Activated CD4-positive, alpha-beta T cell treated with anti-CD3 and anti-CD28 coated beads, Interleukin-2, amount 50 U/mL, for 48 hours (primary cell): ENCODE results near the gene INSYN1.
"Not testable (repeated sequence)": the region's sequence is repeated elsewhere in the genome, so short reads cannot be mapped to it uniquely, and the experiment has no call there.

Experiments
- DNase-seq, 2 experiments: peaks; one replicate each; pipeline ENCODE4 v3.0.0-alpha.2; 2020

The INSYN1 gene

GRCh38 chr15:73748730-73749129 lies 4.4 kb downstream of the INSYN1 start:
- DNase-seq, result no peak

GRCh38 chr15:73747847-73748590 lies 5.1 kb downstream of the INSYN1 start:
- DNase-seq, result no peak

GRCh38 chr15:73746883-73747282 lies 6.3 kb downstream of the INSYN1 start:
- DNase-seq, result no peak

GRCh38 chr15:73746261-73746660 lies 6.9 kb downstream of the INSYN1 start:
- no peak for DNase-seq

GRCh38 chr15:73745073-73745472 lies 8.1 kb downstream of the INSYN1 start:
- no peak for DNase-seq

- DNase-seq, result no peak
Observed at GRCh38 chr15:73744293-73744692, 8.9 kb downstream of the INSYN1 start.

- DNase-seq, result no peak
Observed at GRCh38 chr15:73741321-73741836, 11.8 kb downstream of the INSYN1 start.

GRCh38 chr15:73740152-73741048 lies 12.8 kb downstream of the INSYN1 start:
- no peak for DNase-seq

- DNase-seq, result no peak
Observed at GRCh38 chr15:73737535-73737934, 15.6 kb downstream of the INSYN1 start.

- DNase-seq, result no peak
Observed at GRCh38 chr15:73732930-73733329, 20.2 kb downstream of the INSYN1 start.

- DNase-seq, result not testable (repeated sequence)
Observed at GRCh38 chr15:73732051-73732450, 21.1 kb downstream of the INSYN1 start.

GRCh38 chr15:73727330-73727976 lies 25.7 kb downstream of the INSYN1 start:
- no peak for DNase-seq

- DNase-seq, result no peak
Observed at GRCh38 chr15:73724212-73724611, 28.9 kb downstream of the INSYN1 start.

GRCh38 chr15:73723191-73723590 lies 30.0 kb downstream of the INSYN1 start:
- DNase-seq, result no peak

- no peak for DNase-seq
Observed at GRCh38 chr15:73722425-73722824, 30.7 kb downstream of the INSYN1 start.

GRCh38 chr15:73718694-73719093 lies 34.5 kb downstream of the INSYN1 start:
- DNase-seq, result no peak

GRCh38 chr15:73717802-73718201 lies 35.3 kb downstream of the INSYN1 start:
- DNase-seq, result no peak

- DNase-seq, result no peak
Observed at GRCh38 chr15:73717206-73717605, 35.9 kb downstream of the INSYN1 start.

- no peak for DNase-seq
Observed at GRCh38 chr15:73716417-73716816, 36.7 kb downstream of the INSYN1 start.

- DNase-seq, result no peak
Observed at GRCh38 chr15:73715417-73715816, 37.7 kb downstream of the INSYN1 start.

- no peak for DNase-seq
Observed at GRCh38 chr15:73714695-73715301, 38.4 kb downstream of the INSYN1 start.

GRCh38 chr15:73712107-73712506 lies 41.0 kb downstream of the INSYN1 start:
- DNase-seq, result no peak

- no peak for DNase-seq
Observed at GRCh38 chr15:73711526-73711925, 41.6 kb downstream of the INSYN1 start.
